ENCODE measurements around the gene BRWD1. TPM values are rescaled to one million over a fixed set of nuclear protein-coding genes. Genes with fewer than 3 reads are reported as not detected.

The BRWD1 gene
- total and polyA plus RNA-seq, 2 of the 13 experiments (the other 11 are each of a cell fraction or from before 2014, with no cell fraction given): 13.9 to 28.0 TPM

DNA sequence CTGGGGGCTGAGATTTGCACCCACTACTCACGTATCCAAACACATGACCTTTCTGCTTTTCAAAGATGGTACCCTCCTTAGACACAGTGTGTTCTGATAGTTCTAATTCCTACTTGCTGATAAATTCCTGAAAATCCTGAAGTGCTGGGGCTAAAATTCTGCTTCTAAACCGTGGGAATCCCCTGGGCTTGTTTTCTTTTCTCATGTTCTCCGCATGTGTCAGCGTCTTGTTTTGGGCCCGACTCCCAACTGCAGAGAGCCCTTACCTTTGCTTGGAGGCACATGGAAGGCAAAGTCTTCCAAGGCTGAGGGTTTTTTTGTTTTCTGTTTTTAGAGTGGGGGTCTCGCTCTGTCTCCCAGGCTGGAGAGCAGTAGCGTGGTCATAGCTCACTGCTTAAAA lies 157.4 kb downstream of the BRWD1 start:
- ChIA-PET POLR2A (no interaction called here), CTCF (ENCODE audit: low intra/inter-chr PET ratio, low total read pairs) (no interaction called here)
- H2AFZ ChIP-seq (ENCODE audit: low read length): no peak overlapping the region
- intact Hi-C loops (cut with micrococcal nuclease; ENCODE audit: unreplicated experiment): no loop called here
- no peak for TF ChIP-seq ZNF598 (CRISPR knock-in tag; IDR thresholded peaks at IDR 0.05; ENCODE audit: borderline replicate concordance)
- TF ChIP-seq ZNF253 (CRISPR knock-in tag; IDR thresholded peaks at IDR 0.05; ENCODE audit: borderline replicate concordance): no peak
- TF ChIP-seq EZH2 (conservative IDR thresholded peaks at IDR 0.05; ENCODE audit: low read depth, low read length): no peak
- no peak for TF ChIP-seq IKZF1 (IDR thresholded peaks at IDR 0.05)
- H3K4me1 ChIP-seq (ENCODE audit: insufficient read depth, low read length): peaks cover 17% of the 10 kb centered on the region
- no peaks in the 10 kb centered on the region for H3K79me2 ChIP-seq (ENCODE audit: insufficient read depth, low read length)
- no peak overlapping the region for H3K9ac ChIP-seq (ENCODE audit: insufficient read depth, low read depth, low read length)
- H3K9me3 ChIP-seq (ENCODE audit: low read length): no peaks in the 10 kb centered on the region
- H3K27me3 ChIP-seq (ENCODE audit: control insufficient read depth in 1 of 2, insufficient read depth in 2 of 2, low read length in 2 of 2): peaks cover 4 to 18% of the 10 kb centered on the region in 2 experiments; a peak in 2 of 5 replicates
- H3K36me3 ChIP-seq (replicated peaks in 1 of 2; ENCODE audit: control insufficient read depth in 1 of 2, insufficient read depth in 2 of 2, low read length in 2 of 2): no peaks in the 10 kb centered on the region
- no peak overlapping the region for H3K27ac ChIP-seq (ENCODE audit: extremely low read length, insufficient read depth, low read length)
- in situ Hi-C loops (cut with HindIII; ENCODE audit: extremely low pct_ligation_motif_present, low pct_unique_long_range_greater_than_20kb): no loop called here
- 72% methylated on average over 7 of the region's 7 CpGs for WGBS (ENCODE audit: low lambda C conversion rate)
- FAIRE-seq: no peak
- H3K4me3 ChIP-seq (replicated peaks in 1 of 3; ENCODE audit: insufficient read depth in 1 of 3, low read depth in 2 of 3, low read length in 3 of 3): no peak overlapping the region
- no TSS peak for BruUV-seq (replicated peaks)
- no peak for DNase-seq (ENCODE audit: low spot score)
- no peak overlapping the region for H3K4me2 ChIP-seq (ENCODE audit: low read depth, low read length)
- ATAC-seq: no peak
- H4K20me1 ChIP-seq (ENCODE audit: insufficient read depth, low read length): no peaks in the 10 kb centered on the region

GRCh38 chr21:39155578-39155977 lies 157.9 kb downstream of the BRWD1 start:
- no peak overlapping the region for H3K4me2 ChIP-seq (ENCODE audit: low read depth, low read length)
- ATAC-seq (no peak), FAIRE-seq (no peak), DNase-seq (ENCODE audit: low spot score) (no peak)
- H3K4me1 ChIP-seq (ENCODE audit: insufficient read depth, low read length): peaks cover 12% of the 10 kb centered on the region
- BruUV-seq (replicated peaks): no TSS peak
- POLR2A ChIA-PET: no interaction called here
- H3K27me3 ChIP-seq (ENCODE audit: control insufficient read depth in 1 of 2, insufficient read depth in 2 of 2, low read length in 2 of 2): peaks cover 4 to 18% of the 10 kb centered on the region in 2 experiments; a peak in 2 of 5 replicates
- CTCF ChIA-PET (ENCODE audit: low intra/inter-chr PET ratio, low total read pairs): no interaction called here
- H3K9me3 ChIP-seq (ENCODE audit: low read length): no peaks in the 10 kb centered on the region
- TF ChIP-seq CENPT (CRISPR knock-in tag; IDR thresholded peaks at IDR 0.05; ENCODE audit: low read depth) (no peak), FOSL2 (CRISPR knock-in tag; IDR thresholded peaks at IDR 0.05) (no peak), DMAP1 (CRISPR knock-in tag; IDR thresholded peaks at IDR 0.05) (no peak), MED8 (CRISPR knock-in tag; IDR thresholded peaks at IDR 0.05; ENCODE audit: insufficient replicate concordance) (no peak), NFATC3 (CRISPR knock-in tag; IDR thresholded peaks at IDR 0.05) (no peak), FOXK1 (CRISPR knock-in tag; IDR thresholded peaks at IDR 0.05; ENCODE audit: borderline replicate concordance, low read depth) (no peak), DRAP1 (CRISPR knock-in tag; IDR thresholded peaks at IDR 0.05) (no peak), RFXANK (CRISPR knock-in tag; IDR thresholded peaks at IDR 0.05) (no peak), KMT2B (CRISPR knock-in tag; IDR thresholded peaks at IDR 0.05) (no peak), TERF1 (CRISPR knock-in tag; IDR thresholded peaks at IDR 0.05) (no peak), IKZF4 (CRISPR knock-in tag; IDR thresholded peaks at IDR 0.05; ENCODE audit: borderline replicate concordance, low read depth, not compliant biosample characterization) (no peak), EP300 (IDR thresholded peaks at IDR 0.05; ENCODE audit: low read depth in 2 of 2, low read length in 2 of 2) (no peak), EP300 (CRISPR knock-in tag; IDR thresholded peaks at IDR 0.05; ENCODE audit: borderline replicate concordance) (no peak), ZNF530 (CRISPR knock-in tag; IDR thresholded peaks at IDR 0.05; ENCODE audit: low read depth) (no peak), ZNF441 (CRISPR knock-in tag; IDR thresholded peaks at IDR 0.05; ENCODE audit: borderline replicate concordance) (no peak)
- H4K20me1 ChIP-seq (ENCODE audit: insufficient read depth, low read length): no peaks in the 10 kb centered on the region
- intact Hi-C loops (cut with micrococcal nuclease; ENCODE audit: unreplicated experiment) (no loop called here), in situ Hi-C loops (cut with HindIII; ENCODE audit: extremely low pct_ligation_motif_present, low pct_unique_long_range_greater_than_20kb) (no loop called here)
- H2AFZ ChIP-seq (ENCODE audit: low read length): no peak overlapping the region
- H3K27ac ChIP-seq (ENCODE audit: extremely low read length, insufficient read depth, low read length): no peak overlapping the region
- no peak overlapping the region for H3K9ac ChIP-seq (ENCODE audit: insufficient read depth, low read depth, low read length)
- H3K4me3 ChIP-seq (replicated peaks in 1 of 3; ENCODE audit: insufficient read depth in 1 of 3, low read depth in 2 of 3, low read length in 3 of 3): no peak overlapping the region
- no peaks in the 10 kb centered on the region for H3K79me2 ChIP-seq (ENCODE audit: insufficient read depth, low read length)
- 18% methylated on average over 2 of the region's 2 CpGs for WGBS (ENCODE audit: low lambda C conversion rate)
- H3K36me3 ChIP-seq (replicated peaks in 1 of 2; ENCODE audit: control insufficient read depth in 1 of 2, insufficient read depth in 2 of 2, low read length in 2 of 2): no peaks in the 10 kb centered on the region
